Measurements from ENCODE around the gene ZNF138. TPM values are rescaled to one million over a fixed set of nuclear protein-coding genes. Genes with fewer than 3 reads are reported as not detected.

Gene ZNF138
- total and polyA plus RNA-seq, 8 donors = 1.8 to 35.6 (median 7.4) TPM

- no peak for TF ChIP-seq POLR2AphosphoS5 (IDR thresholded peaks at IDR 0.05)
- no peak for TF ChIP-seq POLR2A (IDR thresholded peaks at IDR 0.05)
- TF ChIP-seq CTCF (IDR thresholded peaks at IDR 0.05) = no peak
- no peak for TF ChIP-seq EP300 (IDR thresholded peaks at IDR 0.05)
- Histone ChIP-seq H3K27ac (peak overlapping the region in 1 of 5 donors; percentile 59), H3K4me1 (peaks cover 0 to 27% (median 6%) of the 10 kb centered on the region in 4 donors), H3K9me3 (peaks cover 0 to 40% (median 20%) of the 10 kb centered on the region in 4 donors), H3K27me3 (peaks cover 0 to 49% (median 15%) of the 10 kb centered on the region in 3 donors), H3K4me3 (peak overlapping the region; percentile 40 to 54 (median 43)), H3K36me3 (no peaks in the 10 kb centered on the region)
- intact Hi-C loops (cut with DNase I; ENCODE audit: low total_unique reads) = no loop called here
- peak in 1 of 2 donors; percentile 23 for DNase-seq
- 76 to 82% (median 80%) methylated on average over 25 to 26 of the region's 26 CpGs for WGBS, 5 donors
Measured at GRCh38 chr7:64881461-64882287, 87.4 kb downstream of the ZNF138 start.

GRCh38 chr7:64882341-64883112, 88.3 kb downstream of the ZNF138 start:
- DNase-seq = peak; percentile 25 to 83
- Histone ChIP-seq H3K4me3 (peak overlapping the region; percentile 40 to 54 (median 43)), H3K27ac (peak overlapping the region in 1 of 5 donors; percentile 59), H3K36me3 (no peaks in the 10 kb centered on the region), H3K4me1 (peaks cover 0 to 20% (median 3%) of the 10 kb centered on the region in 4 donors), H3K27me3 (peaks cover 0 to 58% (median 10%) of the 10 kb centered on the region in 3 donors), H3K9me3 (peaks cover 0 to 40% (median 20%) of the 10 kb centered on the region in 4 donors)
- WGBS, 5 donors = 8 to 15% (median 11%) methylated on average over 47 to 55 of the region's 55 CpGs
- no peak for TF ChIP-seq CTCF (IDR thresholded peaks at IDR 0.05)
- TF ChIP-seq EP300 (IDR thresholded peaks at IDR 0.05) = no peak
- TF ChIP-seq POLR2AphosphoS5 (IDR thresholded peaks at IDR 0.05) = peak in 2 of 3 donors; percentile 23 to 24
- intact Hi-C loops (cut with DNase I; ENCODE audit: low total_unique reads) = no loop called here

Other genes starting within 250 kb of the ZNF138 start
- gene ZNF680, start 231.4 kb upstream of the ZNF138 start, total RNA-seq = 10 to 100 TPM in 3 of 5 donors, 1 to 10 TPM in 2; 4.3 to 41.1 (median 17.4) TPM
- gene ZNF680, start 231.4 kb upstream of the ZNF138 start, polyA plus RNA-seq = 1 to 10 TPM; 3.8 to 6.4 (median 4.3) TPM
- 1 to 10 TPM; 3.2 to 9.2 (median 5.1) TPM for gene ZNF107, start 128.3 kb upstream of the ZNF138 start, total RNA-seq
- gene ZNF107, start 128.3 kb upstream of the ZNF138 start, polyA plus RNA-seq = 1 to 10 TPM in 2 of 3 donors, under 1 TPM in 1; 0.92 to 1.9 (median 1.2) TPM
- gene ZNF273, start 108.8 kb downstream of the ZNF138 start, total RNA-seq = 10 to 100 TPM in 3 of 5 donors, 1 to 10 TPM in 2; 5.3 to 24.3 (median 11.6) TPM
- gene ZNF273, start 108.8 kb downstream of the ZNF138 start, polyA plus RNA-seq = 1 to 10 TPM; 1.3 to 7.7 (median 2.9) TPM
- gene ZNF117, start 196.6 kb downstream of the ZNF138 start, total RNA-seq = 10 to 100 TPM in 4 of 5 donors, 1 to 10 TPM in 1; 7.8 to 47.3 (median 15.6) TPM
- 1 to 10 TPM; 1.1 to 7.5 (median 1.2) TPM for gene ZNF117, start 196.6 kb downstream of the ZNF138 start, polyA plus RNA-seq
- 10 to 100 TPM in 3 of 5 donors, 1 to 10 TPM in 2; 1.4 to 22.8 (median 12.5) TPM for gene ERV3-1, start 212.3 kb downstream of the ZNF138 start, total RNA-seq
- 1 to 10 TPM; 3.5 to 4.0 (median 3.7) TPM for gene ERV3-1, start 212.3 kb downstream of the ZNF138 start, polyA plus RNA-seq